B cell (primary cell): ENCODE data around the gene CYB5RL. TPM values are rescaled to one million over a fixed set of nuclear protein-coding genes. Genes with fewer than 3 reads are reported as not detected.

ENCODE experiments used
- ATAC-seq: fragments of 200-7000 bp; cut with Tn5 transposase; one replicate; pipeline ENCODE4 v1.10.0; 2021; ENCODE audit warnings: low read depth, mild to moderate bottlenecking, moderate number of reproducible peaks, moderate library complexity
- CTCF ChIA-PET: fragments of 350-600 bp; sonication (Branson Sonifier 250); formaldehyde crosslinking; loops from one replicate; lab custom pipeline; 2021; ENCODE audit warnings: antibody characterized with exemption, inconsistent platforms; lab: Charles Lee
- POLR2A ChIA-PET: fragments of 350-600 bp; sonication (Branson Sonifier 250); formaldehyde crosslinking; loops from one replicate; lab custom pipeline; 2021; ENCODE audit warnings: antibody characterized with exemption; lab: Charles Lee
- DNase-seq: peaks from one replicate; pipeline ENCODE4 v3.0.0; 2013
- H2AFZ ChIP-seq: 2 replicates; pipeline ENCODE4 v1.6.1; 2012; ENCODE audit warnings: mild to moderate bottlenecking, low read depth, low read length; ENCODE audit not compliant: insufficient read depth, poor library complexity, severe bottlenecking
- H3K27ac ChIP-seq, 2 donors: 1 replicate in 1 of 2; 2 replicates in 1 of 2; pipeline ENCODE4 v1.5.1; 2012 to 2013; ENCODE audit warnings: low read length in 2 of 2, mild to moderate bottlenecking in 2 of 2, moderate library complexity in 1 of 2
- H3K27me3 ChIP-seq, 4 experiments: fragments of 200-600 bp in 1 of 4; sonication (generic) in 1 of 4; replicated peaks in 1 of 4; 1 replicate in 2 of 4; 2 replicates in 2 of 4; pipeline versions ENCODE4 v1.6.1 to v1.7.0; 2013 to 2016; ENCODE audit warnings: low read length in 3 of 4, mild to moderate bottlenecking in 2 of 4, mixed read lengths in 1 of 4, moderate library complexity in 1 of 4; ENCODE audit not compliant: insufficient read depth in 4 of 4, control insufficient read depth in 3 of 4; ENCODE audit errors: control extremely low read depth in 1 of 4
- H3K36me3 ChIP-seq, 2 experiments: replicated peaks in 1 of 2; 1 replicate in 1 of 2; 2 replicates in 1 of 2; pipeline versions ENCODE4 v1.6.1 to v1.7.1; 2013; ENCODE audit warnings: low read length in 1 of 2; ENCODE audit not compliant: insufficient read depth in 2 of 2, control insufficient read depth in 1 of 2; ENCODE audit errors: control extremely low read depth in 1 of 2, extremely low read depth in 1 of 2
- H3K4me1 ChIP-seq, 2 donors: fragments of 200-600 bp in 1 of 2; sonication (generic) in 1 of 2; 1 replicate in 1 of 2; 2 replicates in 1 of 2; pipeline versions ENCODE4 v1.5.1 to v1.6.1; 2013 to 2017; ENCODE audit warnings: low read length in 2 of 2; ENCODE audit not compliant: control insufficient read depth in 2 of 2, insufficient read depth in 2 of 2
- H3K4me2 ChIP-seq: replicated peaks from 2 replicates; pipeline ENCODE3; 2012; ENCODE audit warnings: mild to moderate bottlenecking, low read depth, low read length; ENCODE audit not compliant: poor library complexity, severe bottlenecking
- H3K4me3 ChIP-seq, 5 experiments: fragments of 200-600 bp in 1 of 5; sonication (generic) in 1 of 5; 1 replicate in 3 of 5; 2 replicates in 2 of 5; pipeline versions ENCODE4 v1.5.1 to v1.7.0; 2011 to 2016; ENCODE audit warnings: low read length in 4 of 5, mild to moderate bottlenecking in 4 of 5, low read depth in 2 of 5, control low read depth in 1 of 5, moderate library complexity in 1 of 5; ENCODE audit not compliant: insufficient read depth in 1 of 5; ENCODE audit errors: control extremely low read depth in 1 of 5, extremely low read depth in 1 of 5
- H3K79me2 ChIP-seq: fragments of 200-600 bp; sonication (generic); one replicate; pipeline ENCODE4 v1.6.0; 2016; ENCODE audit warnings: low read length; ENCODE audit not compliant: control insufficient read depth, insufficient read depth
- H3K9ac ChIP-seq: fragments of 200-600 bp; sonication (generic); 2 replicates; pipeline ENCODE4 v1.6.1; 2017; ENCODE audit warnings: mild to moderate bottlenecking, low read length, moderate library complexity
- H3K9me3 ChIP-seq, 3 donors: one replicate each; pipeline versions ENCODE4 v1.6.1 to v1.7.1; 2013; ENCODE audit warnings: low read length in 2 of 3; ENCODE audit not compliant: control insufficient read depth in 2 of 3, insufficient read depth in 1 of 3; ENCODE audit errors: control extremely low read depth in 1 of 3
- H4K20me1 ChIP-seq: 2 replicates; pipeline ENCODE4 v1.6.0; 2012; ENCODE audit warnings: mild to moderate bottlenecking, low read length; ENCODE audit not compliant: insufficient read depth, control insufficient read depth, poor library complexity, severe bottlenecking
- H3K27ac Mint-ChIP-seq: one replicate; pipeline ENCODE4 v1.8.0; 2021; ENCODE audit warnings: mixed read lengths
- H3K27me3 Mint-ChIP-seq: one replicate; pipeline ENCODE4 v1.8.0; 2021; ENCODE audit warnings: mixed read lengths
- H3K4me1 Mint-ChIP-seq: one replicate; pipeline ENCODE4 v1.8.0; 2021; ENCODE audit warnings: mixed read lengths
- H3K4me3 Mint-ChIP-seq: one replicate; pipeline ENCODE4 v1.8.0; 2021; ENCODE audit warnings: mixed read lengths
- H3K9me3 Mint-ChIP-seq: one replicate; pipeline ENCODE4 v1.8.0; 2022; ENCODE audit warnings: mixed read lengths; ENCODE audit not compliant: insufficient read depth
- EZH2 ChIP-seq: IDR thresholded peaks from 2 replicates; pipeline ENCODE4 v1.6.1; 2012; ENCODE audit warnings: borderline replicate concordance, low read depth, mild to moderate bottlenecking, moderate library complexity, low read length; ENCODE audit not compliant: insufficient read depth, poor library complexity, severe bottlenecking
- WGBS: methylation state at CpG from one replicate; pipeline ENCODE4 v1.1.5; 2013; ENCODE audit warnings: missing lambda C conversion rate; ENCODE audit not compliant: insufficient coverage; 5-methylcytosine and 5-hydroxymethylcytosine counted together
- intact Hi-C: fragments of 100-400 bp; cut with micrococcal nuclease; formaldehyde crosslinking; loops from one replicate; pipeline ENCODE4 v1.10.0; 2022
- polyA plus RNA-seq: library from polyadenylated mRNA; depleted of rRNA; stranded (reverse); fragments of >200 nt; gene quantifications from 2 replicates; pipeline ENCODE4 v1.2.3, GENCODE V29; 2012
- total RNA-seq, 2 donors: library from RNA; stranded (reverse); fragments of 120-200 nt in 1 of 2; gene quantifications; 1 replicate in 1 of 2; 2 replicates in 1 of 2; pipeline versions ENCODE4 v1.2.3 to v1.2.4, GENCODE V29; 2013 to 2022
- TF ChIP-seq, protein P1 (sequence below): fragments of 200-600 bp; IDR thresholded peaks from one replicate; pipeline ENCODE4 v1.8.0; 2022; ENCODE audit warnings: antibody characterized with exemption, mild to moderate bottlenecking

The CYB5RL gene
- total and polyA plus RNA-seq, 2 donors (not counting 1 experiment from before 2014, with no cell fraction given): 7.9 to 12.4 TPM

DNA sequence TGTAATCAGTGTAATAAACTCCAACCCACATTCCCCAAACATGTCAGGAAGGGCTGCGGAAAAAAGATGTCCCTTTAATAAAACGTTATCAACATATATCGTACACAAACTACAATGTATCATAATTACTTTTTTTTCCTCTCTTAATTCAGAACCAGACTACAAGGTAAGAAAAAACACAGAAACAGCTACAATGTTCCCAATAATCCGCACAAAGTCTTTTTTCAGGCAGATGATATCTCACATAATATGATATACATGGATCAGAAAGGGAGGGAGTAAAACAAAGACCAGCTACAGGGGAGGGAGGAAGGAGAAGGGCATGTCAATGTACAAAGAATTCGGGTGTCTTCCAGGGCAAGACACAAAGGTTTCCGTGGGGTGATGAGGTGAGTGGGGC, 25.5 kb upstream of the CYB5RL start:
- H3K4me3 Mint-ChIP-seq: no peak overlapping the region
- Histone ChIP-seq H3K4me1 (no peaks in the 10 kb centered on the region), H3K36me3 (peaks cover 0 to 5% of the 10 kb centered on the region in 2 experiments), H3K27me3 (no peaks in the 10 kb centered on the region), H4K20me1 (no peaks in the 10 kb centered on the region), H3K79me2 (no peaks in the 10 kb centered on the region), H3K9ac (no peak overlapping the region), H3K27ac (no peak overlapping the region), H3K4me3 (no peak overlapping the region), H3K4me2 (no peak overlapping the region), H2AFZ (no peak overlapping the region), H3K9me3 (no peaks in the 10 kb centered on the region)
- POLR2A ChIA-PET: no interaction called here
- DNase-seq (no peak), ATAC-seq (no peak)
- no peaks in the 10 kb centered on the region for H3K4me1 Mint-ChIP-seq
- no peak overlapping the region for H3K27ac Mint-ChIP-seq
- intact Hi-C loops: no loop called here
- CTCF ChIA-PET: no interaction called here
- no peaks in the 10 kb centered on the region for H3K27me3 Mint-ChIP-seq
- WGBS: 97% methylated on average over 5 of the region's 6 CpGs
- TF ChIP-seq EZH2: no peak
- TF ChIP-seq, protein P1, sequence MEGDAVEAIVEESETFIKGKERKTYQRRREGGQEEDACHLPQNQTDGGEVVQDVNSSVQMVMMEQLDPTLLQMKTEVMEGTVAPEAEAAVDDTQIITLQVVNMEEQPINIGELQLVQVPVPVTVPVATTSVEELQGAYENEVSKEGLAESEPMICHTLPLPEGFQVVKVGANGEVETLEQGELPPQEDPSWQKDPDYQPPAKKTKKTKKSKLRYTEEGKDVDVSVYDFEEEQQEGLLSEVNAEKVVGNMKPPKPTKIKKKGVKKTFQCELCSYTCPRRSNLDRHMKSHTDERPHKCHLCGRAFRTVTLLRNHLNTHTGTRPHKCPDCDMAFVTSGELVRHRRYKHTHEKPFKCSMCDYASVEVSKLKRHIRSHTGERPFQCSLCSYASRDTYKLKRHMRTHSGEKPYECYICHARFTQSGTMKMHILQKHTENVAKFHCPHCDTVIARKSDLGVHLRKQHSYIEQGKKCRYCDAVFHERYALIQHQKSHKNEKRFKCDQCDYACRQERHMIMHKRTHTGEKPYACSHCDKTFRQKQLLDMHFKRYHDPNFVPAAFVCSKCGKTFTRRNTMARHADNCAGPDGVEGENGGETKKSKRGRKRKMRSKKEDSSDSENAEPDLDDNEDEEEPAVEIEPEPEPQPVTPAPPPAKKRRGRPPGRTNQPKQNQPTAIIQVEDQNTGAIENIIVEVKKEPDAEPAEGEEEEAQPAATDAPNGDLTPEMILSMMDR: no peak
- no peaks in the 10 kb centered on the region for H3K9me3 Mint-ChIP-seq

DNA sequence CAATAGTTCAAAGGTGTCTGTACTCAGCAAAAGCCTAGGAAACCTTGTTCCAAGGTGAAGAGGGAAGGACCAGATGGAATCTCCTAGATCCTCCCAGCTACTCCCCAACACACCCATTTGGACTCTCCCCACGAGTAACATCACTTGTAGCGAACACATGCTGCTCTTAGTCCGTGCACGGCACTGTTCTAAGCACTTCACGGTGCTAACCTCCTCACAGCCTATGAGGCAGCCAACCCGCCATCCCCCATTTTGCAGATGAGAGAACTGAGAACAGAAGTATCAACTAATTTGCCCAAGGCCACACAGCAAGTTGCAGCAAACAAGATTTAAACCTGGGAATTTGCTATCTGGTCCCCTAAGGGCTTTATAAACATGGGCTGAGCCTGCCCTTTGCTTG, 24.4 kb upstream of the CYB5RL start:
- ATAC-seq (no peak), DNase-seq (no peak)
- WGBS: 99% methylated on average over 6 of the region's 6 CpGs
- POLR2A ChIA-PET: no interaction called here
- Mint-ChIP-seq H3K4me1 (no peaks in the 10 kb centered on the region), H3K27ac (no peak overlapping the region), H3K27me3 (no peaks in the 10 kb centered on the region), H3K4me3 (no peak overlapping the region), H3K9me3 (no peaks in the 10 kb centered on the region)
- Histone ChIP-seq H3K79me2 (no peaks in the 10 kb centered on the region), H3K9me3 (no peaks in the 10 kb centered on the region), H3K4me2 (no peak overlapping the region), H3K27ac (no peak overlapping the region), H3K27me3 (no peaks in the 10 kb centered on the region), H3K4me1 (no peaks in the 10 kb centered on the region), H2AFZ (no peak overlapping the region), H4K20me1 (no peaks in the 10 kb centered on the region), H3K9ac (no peak overlapping the region), H3K36me3 (peaks cover 0 to 15% of the 10 kb centered on the region in 2 experiments), H3K4me3 (no peak overlapping the region)
- CTCF ChIA-PET: no interaction called here
- intact Hi-C loops: no loop called here
- TF ChIP-seq, protein P1: no peak
- TF ChIP-seq EZH2: no peak
